ENCODE measurements around the gene FAM131B. TPM values are rescaled to one million over a fixed set of nuclear protein-coding genes. Genes with fewer than 3 reads are reported as not detected.

Gene FAM131B
- total RNA-seq, 1 experiment from 2014 or later, result 25.3 TPM

DNA sequence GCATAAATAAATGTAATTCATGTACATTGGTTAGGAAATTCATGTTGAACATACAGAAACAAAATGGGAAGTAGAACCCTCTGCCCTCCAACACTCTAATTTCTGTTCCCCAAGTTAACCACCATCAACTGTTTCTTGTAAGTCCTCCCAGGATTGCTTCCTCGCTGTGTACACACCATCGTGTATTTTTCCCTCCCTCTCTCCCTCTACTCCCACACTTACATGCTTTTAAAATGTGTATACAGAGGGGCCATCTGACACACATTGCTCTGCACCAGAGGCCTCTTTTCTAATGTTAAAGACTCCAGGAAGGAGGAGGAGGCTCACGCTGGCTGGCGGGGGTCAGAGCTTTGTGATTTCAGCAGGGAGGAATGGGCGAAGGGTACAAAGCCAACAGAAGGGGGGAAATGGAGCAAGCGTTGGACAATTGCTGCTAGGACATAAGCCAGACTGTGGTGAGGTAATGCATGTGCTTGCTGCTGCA is 48.0 kb upstream of the FAM131B start (continued):
- TF ChIP-seq, protein P1, sequence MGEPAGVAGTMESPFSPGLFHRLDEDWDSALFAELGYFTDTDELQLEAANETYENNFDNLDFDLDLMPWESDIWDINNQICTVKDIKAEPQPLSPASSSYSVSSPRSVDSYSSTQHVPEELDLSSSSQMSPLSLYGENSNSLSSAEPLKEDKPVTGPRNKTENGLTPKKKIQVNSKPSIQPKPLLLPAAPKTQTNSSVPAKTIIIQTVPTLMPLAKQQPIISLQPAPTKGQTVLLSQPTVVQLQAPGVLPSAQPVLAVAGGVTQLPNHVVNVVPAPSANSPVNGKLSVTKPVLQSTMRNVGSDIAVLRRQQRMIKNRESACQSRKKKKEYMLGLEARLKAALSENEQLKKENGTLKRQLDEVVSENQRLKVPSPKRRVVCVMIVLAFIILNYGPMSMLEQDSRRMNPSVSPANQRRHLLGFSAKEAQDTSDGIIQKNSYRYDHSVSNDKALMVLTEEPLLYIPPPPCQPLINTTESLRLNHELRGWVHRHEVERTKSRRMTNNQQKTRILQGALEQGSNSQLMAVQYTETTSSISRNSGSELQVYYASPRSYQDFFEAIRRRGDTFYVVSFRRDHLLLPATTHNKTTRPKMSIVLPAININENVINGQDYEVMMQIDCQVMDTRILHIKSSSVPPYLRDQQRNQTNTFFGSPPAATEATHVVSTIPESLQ (CRISPR knock-in tag; IDR thresholded peaks at IDR 0.05), result no peak
- TF ChIP-seq ELF4 (CRISPR knock-in tag; IDR thresholded peaks at IDR 0.05; ENCODE audit: low read depth) (no peak), ZNF121 (CRISPR knock-in tag; IDR thresholded peaks at IDR 0.05) (no peak), ETV6 (CRISPR knock-in tag; IDR thresholded peaks at IDR 0.05) (peak; percentile 65; the same call in 1 of the 2 replicates), ZNF396 (CRISPR knock-in tag; IDR thresholded peaks at IDR 0.05; ENCODE audit: borderline replicate concordance) (no peak), TEAD4 (CRISPR knock-in tag; IDR thresholded peaks at IDR 0.05) (no peak), PRRX2 (CRISPR knock-in tag; IDR thresholded peaks at IDR 0.05) (no peak), RORB (CRISPR knock-in tag; IDR thresholded peaks at IDR 0.05) (no peak), TEAD1 (CRISPR knock-in tag; IDR thresholded peaks at IDR 0.05) (peak; percentile 70; the same call in 1 of the 2 replicates), RELA (CRISPR knock-in tag; IDR thresholded peaks at IDR 0.05; ENCODE audit: borderline replicate concordance) (no peak), MXD4 (CRISPR knock-in tag; IDR thresholded peaks at IDR 0.05; ENCODE audit: borderline replicate concordance) (no peak), MYBL2 (CRISPR knock-in tag; IDR thresholded peaks at IDR 0.05) (no peak)
- TF ChIP-seq, protein P2, sequence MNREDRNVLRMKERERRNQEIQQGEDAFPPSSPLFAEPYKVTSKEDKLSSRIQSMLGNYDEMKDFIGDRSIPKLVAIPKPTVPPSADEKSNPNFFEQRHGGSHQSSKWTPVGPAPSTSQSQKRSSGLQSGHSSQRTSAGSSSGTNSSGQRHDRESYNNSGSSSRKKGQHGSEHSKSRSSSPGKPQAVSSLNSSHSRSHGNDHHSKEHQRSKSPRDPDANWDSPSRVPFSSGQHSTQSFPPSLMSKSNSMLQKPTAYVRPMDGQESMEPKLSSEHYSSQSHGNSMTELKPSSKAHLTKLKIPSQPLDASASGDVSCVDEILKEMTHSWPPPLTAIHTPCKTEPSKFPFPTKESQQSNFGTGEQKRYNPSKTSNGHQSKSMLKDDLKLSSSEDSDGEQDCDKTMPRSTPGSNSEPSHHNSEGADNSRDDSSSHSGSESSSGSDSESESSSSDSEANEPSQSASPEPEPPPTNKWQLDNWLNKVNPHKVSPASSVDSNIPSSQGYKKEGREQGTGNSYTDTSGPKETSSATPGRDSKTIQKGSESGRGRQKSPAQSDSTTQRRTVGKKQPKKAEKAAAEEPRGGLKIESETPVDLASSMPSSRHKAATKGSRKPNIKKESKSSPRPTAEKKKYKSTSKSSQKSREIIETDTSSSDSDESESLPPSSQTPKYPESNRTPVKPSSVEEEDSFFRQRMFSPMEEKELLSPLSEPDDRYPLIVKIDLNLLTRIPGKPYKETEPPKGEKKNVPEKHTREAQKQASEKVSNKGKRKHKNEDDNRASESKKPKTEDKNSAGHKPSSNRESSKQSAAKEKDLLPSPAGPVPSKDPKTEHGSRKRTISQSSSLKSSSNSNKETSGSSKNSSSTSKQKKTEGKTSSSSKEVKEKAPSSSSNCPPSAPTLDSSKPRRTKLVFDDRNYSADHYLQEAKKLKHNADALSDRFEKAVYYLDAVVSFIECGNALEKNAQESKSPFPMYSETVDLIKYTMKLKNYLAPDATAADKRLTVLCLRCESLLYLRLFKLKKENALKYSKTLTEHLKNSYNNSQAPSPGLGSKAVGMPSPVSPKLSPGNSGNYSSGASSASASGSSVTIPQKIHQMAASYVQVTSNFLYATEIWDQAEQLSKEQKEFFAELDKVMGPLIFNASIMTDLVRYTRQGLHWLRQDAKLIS (CRISPR knock-in tag; IDR thresholded peaks at IDR 0.05; ENCODE audit: borderline replicate concordance), result no peak
- TF ChIP-seq, protein P3, sequence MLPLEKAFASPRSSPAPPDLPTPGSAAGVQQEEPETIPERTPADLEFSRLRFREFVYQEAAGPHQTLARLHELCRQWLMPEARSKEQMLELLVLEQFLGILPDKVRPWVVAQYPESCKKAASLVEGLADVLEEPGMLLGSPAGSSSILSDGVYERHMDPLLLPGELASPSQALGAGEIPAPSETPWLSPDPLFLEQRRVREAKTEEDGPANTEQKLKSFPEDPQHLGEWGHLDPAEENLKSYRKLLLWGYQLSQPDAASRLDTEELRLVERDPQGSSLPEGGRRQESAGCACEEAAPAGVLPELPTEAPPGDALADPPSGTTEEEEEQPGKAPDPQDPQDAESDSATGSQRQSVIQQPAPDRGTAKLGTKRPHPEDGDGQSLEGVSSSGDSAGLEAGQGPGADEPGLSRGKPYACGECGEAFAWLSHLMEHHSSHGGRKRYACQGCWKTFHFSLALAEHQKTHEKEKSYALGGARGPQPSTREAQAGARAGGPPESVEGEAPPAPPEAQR (CRISPR knock-in tag; IDR thresholded peaks at IDR 0.05), result no peak
- TF ChIP-seq, protein P4, sequence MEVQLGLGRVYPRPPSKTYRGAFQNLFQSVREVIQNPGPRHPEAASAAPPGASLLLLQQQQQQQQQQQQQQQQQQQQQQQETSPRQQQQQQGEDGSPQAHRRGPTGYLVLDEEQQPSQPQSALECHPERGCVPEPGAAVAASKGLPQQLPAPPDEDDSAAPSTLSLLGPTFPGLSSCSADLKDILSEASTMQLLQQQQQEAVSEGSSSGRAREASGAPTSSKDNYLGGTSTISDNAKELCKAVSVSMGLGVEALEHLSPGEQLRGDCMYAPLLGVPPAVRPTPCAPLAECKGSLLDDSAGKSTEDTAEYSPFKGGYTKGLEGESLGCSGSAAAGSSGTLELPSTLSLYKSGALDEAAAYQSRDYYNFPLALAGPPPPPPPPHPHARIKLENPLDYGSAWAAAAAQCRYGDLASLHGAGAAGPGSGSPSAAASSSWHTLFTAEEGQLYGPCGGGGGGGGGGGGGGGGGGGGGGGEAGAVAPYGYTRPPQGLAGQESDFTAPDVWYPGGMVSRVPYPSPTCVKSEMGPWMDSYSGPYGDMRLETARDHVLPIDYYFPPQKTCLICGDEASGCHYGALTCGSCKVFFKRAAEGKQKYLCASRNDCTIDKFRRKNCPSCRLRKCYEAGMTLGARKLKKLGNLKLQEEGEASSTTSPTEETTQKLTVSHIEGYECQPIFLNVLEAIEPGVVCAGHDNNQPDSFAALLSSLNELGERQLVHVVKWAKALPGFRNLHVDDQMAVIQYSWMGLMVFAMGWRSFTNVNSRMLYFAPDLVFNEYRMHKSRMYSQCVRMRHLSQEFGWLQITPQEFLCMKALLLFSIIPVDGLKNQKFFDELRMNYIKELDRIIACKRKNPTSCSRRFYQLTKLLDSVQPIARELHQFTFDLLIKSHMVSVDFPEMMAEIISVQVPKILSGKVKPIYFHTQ (CRISPR knock-in tag; IDR thresholded peaks at IDR 0.05), result no peak
- TF ChIP-seq, protein P5, sequence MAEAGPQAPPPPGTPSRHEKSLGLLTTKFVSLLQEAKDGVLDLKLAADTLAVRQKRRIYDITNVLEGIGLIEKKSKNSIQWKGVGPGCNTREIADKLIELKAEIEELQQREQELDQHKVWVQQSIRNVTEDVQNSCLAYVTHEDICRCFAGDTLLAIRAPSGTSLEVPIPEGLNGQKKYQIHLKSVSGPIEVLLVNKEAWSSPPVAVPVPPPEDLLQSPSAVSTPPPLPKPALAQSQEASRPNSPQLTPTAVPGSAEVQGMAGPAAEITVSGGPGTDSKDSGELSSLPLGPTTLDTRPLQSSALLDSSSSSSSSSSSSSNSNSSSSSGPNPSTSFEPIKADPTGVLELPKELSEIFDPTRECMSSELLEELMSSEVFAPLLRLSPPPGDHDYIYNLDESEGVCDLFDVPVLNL (CRISPR knock-in tag; IDR thresholded peaks at IDR 0.05; ENCODE audit: borderline replicate concordance, low read depth), result no peak
- TF ChIP-seq, protein P6, sequence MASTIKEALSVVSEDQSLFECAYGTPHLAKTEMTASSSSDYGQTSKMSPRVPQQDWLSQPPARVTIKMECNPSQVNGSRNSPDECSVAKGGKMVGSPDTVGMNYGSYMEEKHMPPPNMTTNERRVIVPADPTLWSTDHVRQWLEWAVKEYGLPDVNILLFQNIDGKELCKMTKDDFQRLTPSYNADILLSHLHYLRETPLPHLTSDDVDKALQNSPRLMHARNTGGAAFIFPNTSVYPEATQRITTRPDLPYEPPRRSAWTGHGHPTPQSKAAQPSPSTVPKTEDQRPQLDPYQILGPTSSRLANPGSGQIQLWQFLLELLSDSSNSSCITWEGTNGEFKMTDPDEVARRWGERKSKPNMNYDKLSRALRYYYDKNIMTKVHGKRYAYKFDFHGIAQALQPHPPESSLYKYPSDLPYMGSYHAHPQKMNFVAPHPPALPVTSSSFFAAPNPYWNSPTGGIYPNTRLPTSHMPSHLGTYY (CRISPR knock-in tag; IDR thresholded peaks at IDR 0.05), result no peak
- TF ChIP-seq, protein P7, sequence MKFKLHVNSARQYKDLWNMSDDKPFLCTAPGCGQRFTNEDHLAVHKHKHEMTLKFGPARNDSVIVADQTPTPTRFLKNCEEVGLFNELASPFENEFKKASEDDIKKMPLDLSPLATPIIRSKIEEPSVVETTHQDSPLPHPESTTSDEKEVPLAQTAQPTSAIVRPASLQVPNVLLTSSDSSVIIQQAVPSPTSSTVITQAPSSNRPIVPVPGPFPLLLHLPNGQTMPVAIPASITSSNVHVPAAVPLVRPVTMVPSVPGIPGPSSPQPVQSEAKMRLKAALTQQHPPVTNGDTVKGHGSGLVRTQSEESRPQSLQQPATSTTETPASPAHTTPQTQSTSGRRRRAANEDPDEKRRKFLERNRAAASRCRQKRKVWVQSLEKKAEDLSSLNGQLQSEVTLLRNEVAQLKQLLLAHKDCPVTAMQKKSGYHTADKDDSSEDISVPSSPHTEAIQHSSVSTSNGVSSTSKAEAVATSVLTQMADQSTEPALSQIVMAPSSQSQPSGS (CRISPR knock-in tag; IDR thresholded peaks at IDR 0.05; ENCODE audit: borderline replicate concordance, low read depth), result no peak
- TF ChIP-seq, protein P8, sequence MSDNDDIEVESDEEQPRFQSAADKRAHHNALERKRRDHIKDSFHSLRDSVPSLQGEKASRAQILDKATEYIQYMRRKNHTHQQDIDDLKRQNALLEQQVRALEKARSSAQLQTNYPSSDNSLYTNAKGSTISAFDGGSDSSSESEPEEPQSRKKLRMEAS (CRISPR knock-in tag; IDR thresholded peaks at IDR 0.05), result no peak
- TF ChIP-seq, protein P9, sequence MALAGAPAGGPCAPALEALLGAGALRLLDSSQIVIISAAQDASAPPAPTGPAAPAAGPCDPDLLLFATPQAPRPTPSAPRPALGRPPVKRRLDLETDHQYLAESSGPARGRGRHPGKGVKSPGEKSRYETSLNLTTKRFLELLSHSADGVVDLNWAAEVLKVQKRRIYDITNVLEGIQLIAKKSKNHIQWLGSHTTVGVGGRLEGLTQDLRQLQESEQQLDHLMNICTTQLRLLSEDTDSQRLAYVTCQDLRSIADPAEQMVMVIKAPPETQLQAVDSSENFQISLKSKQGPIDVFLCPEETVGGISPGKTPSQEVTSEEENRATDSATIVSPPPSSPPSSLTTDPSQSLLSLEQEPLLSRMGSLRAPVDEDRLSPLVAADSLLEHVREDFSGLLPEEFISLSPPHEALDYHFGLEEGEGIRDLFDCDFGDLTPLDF (CRISPR knock-in tag; IDR thresholded peaks at IDR 0.05), result no peak
